ENCODE data around the gene JUP.
A peak's percentile ranks its signal among the peaks of the same experiment; 100 is the strongest.
"Not testable (repeated sequence)": the region's sequence is repeated elsewhere in the genome, so short reads cannot be mapped to it uniquely, and the experiment has no call there.

The JUP gene

GRCh38 chr17:41786227-41787020, at the start of gene JUP:
JUP (minus strand) TSS chr17:41786711; CDS start chr17:41771854, 14,857 bp downstream.
- Mint-ChIP-seq H3K9me3 (no peaks in the 10 kb centered on the region), H3K27me3 (peaks cover 15% of the 10 kb centered on the region)
- intact Hi-C loops (cut with micrococcal nuclease), result no loop called here

GRCh38 chr17:41835800-41836549, 49.5 kb upstream of the JUP start, which contains the start of gene NT5C3B:
NT5C3B (minus strand) TSS chr17:41836232; CDS start chr17:41836193, 39 bp downstream.
- Mint-ChIP-seq H3K9me3 (no peaks in the 10 kb centered on the region), H3K36me3 (ENCODE audit: low read depth) (no peaks in the 10 kb centered on the region), H3K27me3 (peaks cover 35% of the 10 kb centered on the region), H3K27ac (peak within 1 kb of the TSS; percentile 22), H3K4me1 (ENCODE audit: low read depth) (peaks cover 7% of the 10 kb centered on the region), H3K4me3 (peak within 1 kb of the TSS; percentile 76)
- intact Hi-C loops (cut with micrococcal nuclease), result no loop called here

More at GRCh38 chr17:41786227-41787020, at the start of gene JUP:
- peaks cover 80% of the 10 kb centered on the region for H3K4me1 Mint-ChIP-seq (ENCODE audit: low read depth)
- peaks cover 8% of the 10 kb centered on the region for H3K36me3 Mint-ChIP-seq (ENCODE audit: low read depth)
- peak within 1 kb of the TSS; percentile 80 for H3K4me3 Mint-ChIP-seq
- peak within 1 kb of the TSS; percentile 86 for H3K27ac Mint-ChIP-seq

GRCh38 chr17:41835214-41835799, 48.8 kb upstream of the JUP start:
- intact Hi-C loops (cut with micrococcal nuclease), result no loop called here
- Mint-ChIP-seq H3K9me3 (no peaks in the 10 kb centered on the region), H3K36me3 (ENCODE audit: low read depth) (no peaks in the 10 kb centered on the region), H3K4me1 (ENCODE audit: low read depth) (peaks cover 7% of the 10 kb centered on the region), H3K27me3 (peaks cover 35% of the 10 kb centered on the region), H3K4me3 (peak overlapping the region; percentile 76), H3K27ac (peak overlapping the region; percentile 22)

GRCh38 chr17:41829961-41830360, 43.5 kb upstream of the JUP start:
- H3K4me1 Mint-ChIP-seq (ENCODE audit: low read depth); intact Hi-C loops (cut with micrococcal nuclease); H3K9me3 Mint-ChIP-seq; H3K36me3 Mint-ChIP-seq (ENCODE audit: low read depth); H3K27ac Mint-ChIP-seq; H3K27me3 Mint-ChIP-seq; H3K4me3 Mint-ChIP-seq: not testable (repeated sequence)

GRCh38 chr17:41825175-41825845, 38.8 kb upstream of the JUP start:
- H3K27me3 Mint-ChIP-seq, result peaks cover 6% of the 10 kb centered on the region
- H3K9me3 Mint-ChIP-seq, result no peaks in the 10 kb centered on the region
- peaks cover 8% of the 10 kb centered on the region for H3K36me3 Mint-ChIP-seq (ENCODE audit: low read depth)
- H3K4me3 Mint-ChIP-seq, result no peak overlapping the region
- H3K4me1 Mint-ChIP-seq (ENCODE audit: low read depth), result no peaks in the 10 kb centered on the region
- no peak overlapping the region for H3K27ac Mint-ChIP-seq
- intact Hi-C loops (cut with micrococcal nuclease), result no loop called here

- Mint-ChIP-seq H3K9me3 (no peaks in the 10 kb centered on the region), H3K4me3 (no peak overlapping the region), H3K27ac (no peak overlapping the region), H3K36me3 (ENCODE audit: low read depth) (peaks cover 8% of the 10 kb centered on the region), H3K4me1 (ENCODE audit: low read depth) (no peaks in the 10 kb centered on the region), H3K27me3 (peaks cover 10% of the 10 kb centered on the region)
- intact Hi-C loops (cut with micrococcal nuclease), result no loop called here
Measured at GRCh38 chr17:41824086-41824485, 37.6 kb upstream of the JUP start.

- Mint-ChIP-seq H3K27me3 (peaks cover 10% of the 10 kb centered on the region), H3K36me3 (ENCODE audit: low read depth) (peaks cover 8% of the 10 kb centered on the region)
Measured at GRCh38 chr17:41823580-41823979, 37.1 kb upstream of the JUP start.

GRCh38 chr17:41823141-41823524, 36.6 kb upstream of the JUP start:
- H3K36me3 Mint-ChIP-seq (ENCODE audit: low read depth), result peaks cover 8% of the 10 kb centered on the region
- H3K4me3 Mint-ChIP-seq, result no peak overlapping the region
- H3K4me1 Mint-ChIP-seq (ENCODE audit: low read depth), result no peaks in the 10 kb centered on the region
- intact Hi-C loops (cut with micrococcal nuclease), result no loop called here
- H3K27me3 Mint-ChIP-seq, result peaks cover 12% of the 10 kb centered on the region
- no peak overlapping the region for H3K27ac Mint-ChIP-seq
- no peaks in the 10 kb centered on the region for H3K9me3 Mint-ChIP-seq

More at GRCh38 chr17:41823580-41823979, 37.1 kb upstream of the JUP start:
- Mint-ChIP-seq H3K27ac (no peak overlapping the region), H3K4me1 (ENCODE audit: low read depth) (no peaks in the 10 kb centered on the region), H3K4me3 (no peak overlapping the region), H3K9me3 (no peaks in the 10 kb centered on the region)
- intact Hi-C loops (cut with micrococcal nuclease), result no loop called here

- peaks cover 8% of the 10 kb centered on the region for H3K36me3 Mint-ChIP-seq (ENCODE audit: low read depth)
Measured at GRCh38 chr17:41822216-41823140, 36.0 kb upstream of the JUP start.

GRCh38 chr17:41821776-41822175, 35.3 kb upstream of the JUP start:
- no peaks in the 10 kb centered on the region for H3K9me3 Mint-ChIP-seq
- peaks cover 15% of the 10 kb centered on the region for H3K27me3 Mint-ChIP-seq
- no peak overlapping the region for H3K4me3 Mint-ChIP-seq
- intact Hi-C loops (cut with micrococcal nuclease), result no loop called here
- H3K4me1 Mint-ChIP-seq (ENCODE audit: low read depth), result no peaks in the 10 kb centered on the region
- peaks cover 8% of the 10 kb centered on the region for H3K36me3 Mint-ChIP-seq (ENCODE audit: low read depth)
- H3K27ac Mint-ChIP-seq, result no peak overlapping the region

More at GRCh38 chr17:41822216-41823140, 36.0 kb upstream of the JUP start:
- Mint-ChIP-seq H3K4me3 (no peak overlapping the region), H3K27me3 (peaks cover 15% of the 10 kb centered on the region), H3K27ac (no peak overlapping the region), H3K4me1 (ENCODE audit: low read depth) (no peaks in the 10 kb centered on the region), H3K9me3 (no peaks in the 10 kb centered on the region)
- intact Hi-C loops (cut with micrococcal nuclease), result no loop called here

GRCh38 chr17:41818024-41818423, 31.5 kb upstream of the JUP start:
- no peaks in the 10 kb centered on the region for H3K9me3 Mint-ChIP-seq

GRCh38 chr17:41816637-41817320, 30.3 kb upstream of the JUP start:
- Mint-ChIP-seq H3K27ac (no peak overlapping the region), H3K9me3 (no peaks in the 10 kb centered on the region), H3K4me1 (ENCODE audit: low read depth) (peaks cover 11% of the 10 kb centered on the region), H3K36me3 (ENCODE audit: low read depth) (no peaks in the 10 kb centered on the region), H3K27me3 (peaks cover 45% of the 10 kb centered on the region), H3K4me3 (no peak overlapping the region)
- intact Hi-C loops (cut with micrococcal nuclease), result no loop called here

More at GRCh38 chr17:41818024-41818423, 31.5 kb upstream of the JUP start:
- H3K27me3 Mint-ChIP-seq, result peaks cover 33% of the 10 kb centered on the region
- H3K4me1 Mint-ChIP-seq (ENCODE audit: low read depth), result no peaks in the 10 kb centered on the region
- H3K4me3 Mint-ChIP-seq, result no peak overlapping the region
- H3K36me3 Mint-ChIP-seq (ENCODE audit: low read depth), result no peaks in the 10 kb centered on the region
- intact Hi-C loops (cut with micrococcal nuclease), result no loop called here
- no peak overlapping the region for H3K27ac Mint-ChIP-seq
